Hepatocyte (in vitro differentiated cells): ENCODE measurements around the gene ATXN10. TPM values are rescaled to one million over a fixed set of nuclear protein-coding genes. Genes with fewer than 3 reads are reported as not detected.

Experiments used
- DNase-seq: peaks from one replicate; pipeline ENCODE4 v3.0.0-alpha.2; 2016; ENCODE audit warnings: low spot score
- H2AFZ ChIP-seq: fragments of 200-600 bp; sonication (generic); 2 replicates; pipeline ENCODE4 v1.6.0; 2016; ENCODE audit warnings: antibody characterized with exemption, mild to moderate bottlenecking
- H3K27ac ChIP-seq: fragments of 200-600 bp; sonication (generic); 2 replicates; pipeline ENCODE4 v1.5.1; 2016; ENCODE audit warnings: mild to moderate bottlenecking
- H3K27me3 ChIP-seq: fragments of 200-600 bp; sonication (generic); 2 replicates; pipeline ENCODE4 v1.6.1; 2016
- H3K36me3 ChIP-seq: fragments of 200-600 bp; sonication (generic); replicated peaks from 2 replicates; pipeline ENCODE4 v1.5.1; 2016; ENCODE audit warnings: low read depth; ENCODE audit not compliant: insufficient read depth
- H3K4me1 ChIP-seq: fragments of 200-600 bp; sonication (generic); 2 replicates; pipeline ENCODE4 v1.5.1; 2016; ENCODE audit warnings: mild to moderate bottlenecking, moderate library complexity; ENCODE audit not compliant: insufficient read depth
- H3K4me2 ChIP-seq: fragments of 200-600 bp; sonication (generic); 2 replicates; pipeline ENCODE4 v1.6.0; 2016
- H3K4me3 ChIP-seq: fragments of 200-600 bp; sonication (generic); 2 replicates; pipeline ENCODE4 v1.5.1; 2016; ENCODE audit warnings: mild to moderate bottlenecking
- H3K79me2 ChIP-seq: fragments of 200-600 bp; sonication (generic); 2 replicates; pipeline ENCODE4 v1.6.0; 2017; ENCODE audit warnings: mild to moderate bottlenecking
- H3K9me2 ChIP-seq: fragments of 200-600 bp; sonication (generic); replicated peaks from 2 replicates; pipeline ENCODE4 v1.6.0; 2017; ENCODE audit warnings: mild to moderate bottlenecking; ENCODE audit not compliant: insufficient read depth
- H3K9me3 ChIP-seq: fragments of 200-600 bp; sonication (generic); 2 replicates; pipeline ENCODE4 v1.5.1; 2016; ENCODE audit warnings: low read depth, mild to moderate bottlenecking
- H4K20me1 ChIP-seq: fragments of 200-600 bp; sonication (generic); 2 replicates; pipeline ENCODE4 v1.6.0; 2016; ENCODE audit warnings: mild to moderate bottlenecking; ENCODE audit not compliant: insufficient read depth, poor library complexity, severe bottlenecking
- CTCF ChIP-seq: fragments of 200-600 bp; sonication (generic); IDR thresholded peaks from 2 replicates; pipeline ENCODE4 v1.5.1; 2016; ENCODE audit warnings: antibody characterized with exemption, mild to moderate bottlenecking; ENCODE audit not compliant: poor library complexity
- EZH2 ChIP-seq: fragments of 200-600 bp; sonication (generic); IDR thresholded peaks from 2 replicates; pipeline ENCODE4 v1.6.1; 2016; ENCODE audit warnings: antibody characterized with exemption, mild to moderate bottlenecking, borderline replicate concordance
- EZH2phosphoT487 ChIP-seq: fragments of 200-600 bp; sonication (generic); IDR thresholded peaks from one replicate; pipeline ENCODE4 v1.6.1; 2018; ENCODE audit warnings: antibody characterized with exemption, mild to moderate bottlenecking, low read depth, moderate library complexity; ENCODE audit not compliant: unreplicated experiment, severe bottlenecking
- WGBS: methylation state at CpG from one replicate; pipeline ENCODE4 v1.1.6; 2016; ENCODE audit warnings: low lambda C conversion rate; ENCODE audit errors: missing lambda C conversion rate; 5-methylcytosine and 5-hydroxymethylcytosine counted together
- polyA plus RNA-seq: library from polyadenylated mRNA; unstranded; fragments of >200 nt; fragmentation: Nextera tagmentation; extraction: Ambion mirVana; gene quantifications from 2 replicates; pipeline ENCODE4 v1.2.1, GENCODE V29; 2016
- total RNA-seq: library from RNA; depleted of rRNA; stranded (reverse); fragments of >200 nt; gene quantifications from 2 replicates; pipeline ENCODE4 v1.2.3, GENCODE V29; 2014

The ATXN10 gene
- total and polyA plus RNA-seq, 2 experiments from 2014 or later, result 141 to 186 TPM

GRCh38 chr22:45870011-45870410, 198.4 kb downstream of the ATXN10 start:
- H3K79me2 ChIP-seq, result no peaks in the 10 kb centered on the region
- H2AFZ ChIP-seq, result no peak overlapping the region
- no peak for DNase-seq
- H3K9me2 ChIP-seq, result no peaks in the 10 kb centered on the region
- 93% methylated on average over 7 of the region's 7 CpGs for WGBS
- H3K4me2 ChIP-seq, result no peak overlapping the region
- no peaks in the 10 kb centered on the region for H4K20me1 ChIP-seq
- H3K9me3 ChIP-seq, result peaks cover 7% of the 10 kb centered on the region
- H3K4me1 ChIP-seq, result peaks cover 15% of the 10 kb centered on the region
- TF ChIP-seq CTCF, result no peak
- no peak for TF ChIP-seq EZH2
- no peak for TF ChIP-seq EZH2phosphoT487
- H3K4me3 ChIP-seq, result no peak overlapping the region
- peaks cover 52% of the 10 kb centered on the region for H3K27me3 ChIP-seq
- no peak overlapping the region for H3K27ac ChIP-seq
- no peaks in the 10 kb centered on the region for H3K36me3 ChIP-seq

GRCh38 chr22:45871721-45872120, 200.1 kb downstream of the ATXN10 start:
- Histone ChIP-seq H2AFZ (no peak overlapping the region), H3K36me3 (no peaks in the 10 kb centered on the region), H3K27me3 (peaks cover 38% of the 10 kb centered on the region), H3K4me1 (peaks cover 11% of the 10 kb centered on the region), H3K27ac (no peak overlapping the region), H3K79me2 (no peaks in the 10 kb centered on the region), H3K4me3 (no peak overlapping the region), H3K9me2 (no peaks in the 10 kb centered on the region), H3K9me3 (peaks cover 7% of the 10 kb centered on the region), H4K20me1 (no peaks in the 10 kb centered on the region), H3K4me2 (no peak overlapping the region)
- no peak for DNase-seq
- WGBS, result 99% methylated on average over 6 of the region's 6 CpGs
- TF ChIP-seq CTCF (no peak), EZH2 (no peak), EZH2phosphoT487 (no peak)

GRCh38 chr22:45872659-45873263, 201.1 kb downstream of the ATXN10 start:
- Histone ChIP-seq H3K36me3 (no peaks in the 10 kb centered on the region), H3K4me1 (peaks cover under 1% of the 10 kb centered on the region), H3K4me2 (no peak overlapping the region), H3K27ac (no peak overlapping the region), H2AFZ (no peak overlapping the region), H3K9me2 (no peaks in the 10 kb centered on the region), H3K4me3 (no peak overlapping the region), H3K9me3 (peaks cover 7% of the 10 kb centered on the region), H4K20me1 (no peaks in the 10 kb centered on the region), H3K27me3 (peaks cover 33% of the 10 kb centered on the region), H3K79me2 (no peaks in the 10 kb centered on the region)
- DNase-seq, result no peak
- 97% methylated on average over 3 of the region's 3 CpGs for WGBS
- no peak for TF ChIP-seq EZH2phosphoT487
- TF ChIP-seq CTCF, result no peak
- no peak for TF ChIP-seq EZH2
